Panc1 (cell line): ENCODE results near the gene KATNA1.

ENCODE experiments used
- POLR2AphosphoS5 ChIP-seq: IDR thresholded peaks from 2 replicates; pipeline ENCODE4 v1.6.1; 2012; ENCODE audit warnings: mild to moderate bottlenecking, low read depth, low read length, moderate library complexity
- TCF7L2 ChIP-seq: IDR thresholded peaks from 2 replicates; pipeline ENCODE4 v1.6.1; 2011; ENCODE audit warnings: mild to moderate bottlenecking, low read depth, low read length, inconsistent platforms
- TF ChIP-seq, protein P1 (sequence below): fragments of 450-650 bp; IDR thresholded peaks from 2 replicates; pipeline ENCODE4 v1.5.1; 2017; ENCODE audit warnings: mild to moderate bottlenecking

DNA sequence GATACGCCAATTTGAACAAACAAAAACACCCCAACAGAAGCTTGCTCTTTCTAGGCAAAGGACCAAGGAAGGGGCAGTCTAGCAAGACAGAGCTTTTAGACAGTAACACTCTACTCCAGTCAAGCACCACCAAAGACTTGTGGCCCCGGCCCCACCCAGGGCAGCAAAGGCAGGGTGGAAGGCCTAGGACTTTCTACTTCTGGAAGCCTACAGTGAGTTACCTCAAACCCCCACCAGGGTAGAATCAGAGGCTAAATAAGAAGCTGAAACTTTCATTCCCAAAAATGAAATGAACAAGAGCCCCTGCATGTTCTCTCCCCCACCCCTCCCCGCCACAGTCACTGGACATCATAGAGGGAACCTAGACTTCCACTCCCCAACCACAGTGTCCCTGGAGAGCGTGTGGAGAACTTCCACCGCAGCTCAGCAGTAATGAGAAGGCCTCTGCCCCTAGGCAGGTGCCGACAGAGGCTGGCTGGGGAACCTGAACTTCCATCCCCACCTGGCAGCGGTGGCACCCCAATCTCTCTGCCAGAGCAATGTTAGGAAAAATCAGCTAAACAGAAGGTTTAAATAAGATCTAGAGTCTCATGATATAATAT is 40.0 kb downstream of the KATNA1 start:
- TF ChIP-seq TCF7L2 (no peak), POLR2AphosphoS5 (no peak)
- TF ChIP-seq, protein P1, sequence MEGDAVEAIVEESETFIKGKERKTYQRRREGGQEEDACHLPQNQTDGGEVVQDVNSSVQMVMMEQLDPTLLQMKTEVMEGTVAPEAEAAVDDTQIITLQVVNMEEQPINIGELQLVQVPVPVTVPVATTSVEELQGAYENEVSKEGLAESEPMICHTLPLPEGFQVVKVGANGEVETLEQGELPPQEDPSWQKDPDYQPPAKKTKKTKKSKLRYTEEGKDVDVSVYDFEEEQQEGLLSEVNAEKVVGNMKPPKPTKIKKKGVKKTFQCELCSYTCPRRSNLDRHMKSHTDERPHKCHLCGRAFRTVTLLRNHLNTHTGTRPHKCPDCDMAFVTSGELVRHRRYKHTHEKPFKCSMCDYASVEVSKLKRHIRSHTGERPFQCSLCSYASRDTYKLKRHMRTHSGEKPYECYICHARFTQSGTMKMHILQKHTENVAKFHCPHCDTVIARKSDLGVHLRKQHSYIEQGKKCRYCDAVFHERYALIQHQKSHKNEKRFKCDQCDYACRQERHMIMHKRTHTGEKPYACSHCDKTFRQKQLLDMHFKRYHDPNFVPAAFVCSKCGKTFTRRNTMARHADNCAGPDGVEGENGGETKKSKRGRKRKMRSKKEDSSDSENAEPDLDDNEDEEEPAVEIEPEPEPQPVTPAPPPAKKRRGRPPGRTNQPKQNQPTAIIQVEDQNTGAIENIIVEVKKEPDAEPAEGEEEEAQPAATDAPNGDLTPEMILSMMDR, result no peak
